Measurements from ENCODE around the gene RNF213.

DNA sequence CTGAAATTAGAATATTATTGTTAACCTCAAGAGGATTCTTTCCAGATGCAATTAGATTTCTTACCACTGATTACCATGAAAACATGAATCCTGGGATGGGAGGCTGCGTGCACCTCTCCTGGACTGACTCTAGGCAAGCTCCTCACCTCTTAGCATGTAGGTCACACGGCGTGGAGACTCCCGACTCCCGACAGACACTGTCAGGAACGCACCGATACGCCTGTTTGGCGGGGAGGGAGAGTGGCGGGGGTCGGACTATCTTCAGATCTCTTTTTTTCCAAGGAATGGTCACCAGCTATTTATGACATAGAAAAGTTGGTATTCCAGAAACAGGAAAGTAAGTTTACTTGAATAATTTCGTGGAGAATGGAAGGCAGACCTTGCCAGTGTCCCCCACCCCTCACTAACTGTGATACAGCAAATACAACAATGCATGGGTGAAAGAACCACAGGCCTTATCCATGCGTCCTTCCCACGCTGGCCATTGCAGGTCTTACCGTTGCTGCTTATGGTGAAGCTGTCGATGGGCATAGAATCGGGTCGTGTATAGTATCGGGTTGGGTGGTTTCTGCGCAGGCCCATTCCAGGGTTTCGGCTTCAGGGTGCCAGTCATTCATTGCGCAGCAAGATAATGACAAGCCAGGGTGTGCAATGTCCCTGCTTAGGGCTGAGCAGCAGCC is 91.7 kb downstream of the RNF213 start:
- TF ChIP-seq YY1 (IDR thresholded peaks at IDR 0.05; ENCODE audit: insufficient read depth, insufficient read length) = no peak
- TF ChIP-seq ZNF274 (IDR thresholded peaks at IDR 0.05; ENCODE audit: low read depth, low read length) = no peak
